Testis (tissue), 5 donors: ENCODE results near the gene RASSF8. TPM values are rescaled to one million over a fixed set of nuclear protein-coding genes. Genes with fewer than 3 reads are reported as not detected.

Source experiments
- DNase-seq: peaks from one replicate; pipeline ENCODE4 v3.0.0-alpha.2; 2019
- H3K27ac ChIP-seq, 2 donors: fragments of 200-600 bp; sonication (generic); one replicate each; pipeline ENCODE4 v1.5.1; 2019
- H3K27me3 ChIP-seq: fragments of 200-600 bp; sonication (generic); one replicate; pipeline ENCODE4 v1.5.1; 2019
- H3K36me3 ChIP-seq: fragments of 200-600 bp; sonication (generic); one replicate; pipeline ENCODE4 v1.5.1; 2017; ENCODE audit warnings: low read depth; ENCODE audit errors: missing control alignments
- H3K4me1 ChIP-seq: fragments of 200-600 bp; sonication (generic); one replicate; pipeline ENCODE4 v1.5.1; 2019
- H3K4me3 ChIP-seq, 2 donors: fragments of 200-600 bp; sonication (generic); one replicate each; pipeline ENCODE4 v1.5.1; 2017 to 2019
- H3K9me3 ChIP-seq: fragments of 200-600 bp; sonication (generic); one replicate; pipeline ENCODE4 v1.5.1; 2017
- POLR2A ChIP-seq: fragments of 450-650 bp; IDR thresholded peaks from one replicate; pipeline ENCODE4 v1.6.1; 2017; ENCODE audit warnings: antibody characterized with exemption, mild to moderate bottlenecking, moderate library complexity
- WGBS, 2 donors: methylation state at CpG; one replicate each; pipeline ENCODE4 v1.1.5; 2018; 5-methylcytosine and 5-hydroxymethylcytosine counted together
- intact Hi-C: fragments of 100-400 bp; cut with DNase I; formaldehyde crosslinking; loops from one replicate; pipeline ENCODE4 v1.15.1; 2023; ENCODE audit warnings: low total_unique reads
- long read RNA-seq, 2 donors: transcript quantifications; one replicate each; lab custom pipeline, GENCODE V29; 2026
- polyA plus RNA-seq: library from polyadenylated mRNA; stranded (reverse); fragments of 350-450 nt; fragmentation: Illumina TruSeq; extraction: RNeasy Lipid Tissue Mini Kit (QIAGEN cat#74804); gene quantifications from one replicate; pipeline ENCODE4 v1.2.3, GENCODE V29; 2014; ENCODE audit warnings: low read depth, low replicate concordance; ENCODE audit not compliant: insufficient read depth
- total RNA-seq, 2 donors: library from RNA; depleted of rRNA; stranded (reverse); fragments of >200 nt; gene quantifications; one replicate each; pipeline ENCODE4 v1.2.3, GENCODE V29; 2016
- TF ChIP-seq, protein P1 (sequence below), 3 experiments: fragments of 450-650 bp in 2 of 3; fragments of 200-600 bp in 1 of 3; sonication (generic) in 1 of 3; IDR thresholded peaks; one replicate each; pipeline ENCODE4 v1.5.1; 2016 to 2019; ENCODE audit warnings: antibody characterized with exemption in 3 of 3, mild to moderate bottlenecking in 2 of 3, moderate library complexity in 1 of 3

RASSF8 gene, protein sequence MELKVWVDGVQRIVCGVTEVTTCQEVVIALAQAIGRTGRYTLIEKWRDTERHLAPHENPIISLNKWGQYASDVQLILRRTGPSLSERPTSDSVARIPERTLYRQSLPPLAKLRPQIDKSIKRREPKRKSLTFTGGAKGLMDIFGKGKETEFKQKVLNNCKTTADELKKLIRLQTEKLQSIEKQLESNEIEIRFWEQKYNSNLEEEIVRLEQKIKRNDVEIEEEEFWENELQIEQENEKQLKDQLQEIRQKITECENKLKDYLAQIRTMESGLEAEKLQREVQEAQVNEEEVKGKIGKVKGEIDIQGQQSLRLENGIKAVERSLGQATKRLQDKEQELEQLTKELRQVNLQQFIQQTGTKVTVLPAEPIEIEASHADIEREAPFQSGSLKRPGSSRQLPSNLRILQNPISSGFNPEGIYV
- 10 to 100 TPM; 71.7 to 93.5 TPM for total RNA-seq
- 90.0 TPM for polyA plus RNA-seq
- long read RNA-seq, donor 1, partial matches to known transcripts: 0 of 1 reads
- long read RNA-seq, donor 1, other reads (novel, unspliced or antisense): 0 of 1 reads
- long read RNA-seq, donor 2, partial matches to known transcripts: 0 of 1 reads
- long read RNA-seq, donor 2, other reads (novel, unspliced or antisense): 0 of 1 reads

DNA sequence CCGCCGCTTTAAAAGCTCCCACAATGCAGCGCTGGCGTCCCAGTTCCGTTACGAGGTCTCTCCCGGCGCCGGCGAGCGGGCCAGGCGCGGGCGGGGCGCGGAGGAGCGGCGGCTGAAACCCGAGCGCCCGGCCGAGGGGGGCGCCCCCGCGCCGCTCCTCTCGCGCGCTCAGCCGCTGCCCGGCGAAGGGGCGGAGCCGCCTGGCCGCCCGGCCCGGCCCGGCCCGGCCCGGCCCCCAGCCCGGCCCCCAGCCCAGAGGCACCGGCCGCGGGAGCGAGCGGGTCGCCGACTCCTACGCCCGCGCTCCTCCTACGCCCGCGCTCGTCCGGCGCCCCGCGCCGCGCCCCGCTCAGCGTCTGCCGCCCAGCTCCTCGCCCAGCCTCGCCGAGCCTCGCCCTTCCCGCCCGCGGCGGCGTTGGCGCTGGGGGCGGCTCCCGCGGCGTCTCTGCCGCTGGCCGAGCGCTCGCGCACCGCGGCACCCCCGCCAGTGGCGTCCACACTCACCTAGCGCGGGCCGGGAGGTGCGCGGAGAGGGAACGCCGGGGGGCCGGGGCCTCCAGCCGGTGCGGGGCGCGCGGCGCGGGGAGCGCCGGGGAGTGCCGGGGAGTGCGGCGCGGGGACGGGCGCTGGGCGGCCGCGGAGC is at the start of gene RASSF8:
Gene RASSF8 (plus strand): TSS at position 255 of the 643 bp plus-strand sequence. CDS start 96,662 bp downstream, outside the sequence.
- H3K27ac ChIP-seq: peak within 1 kb of the TSS; percentile 80 to 96
- H3K27me3 ChIP-seq: no peaks in the 10 kb centered on the region
- peaks cover 13% of the 10 kb centered on the region for H3K4me1 ChIP-seq
- peak within 1 kb of the TSS; percentile 76 to 81 for H3K4me3 ChIP-seq
- no peaks in the 10 kb centered on the region for H3K36me3 ChIP-seq
- no peaks in the 10 kb centered on the region for H3K9me3 ChIP-seq
- TF ChIP-seq, protein P1, sequence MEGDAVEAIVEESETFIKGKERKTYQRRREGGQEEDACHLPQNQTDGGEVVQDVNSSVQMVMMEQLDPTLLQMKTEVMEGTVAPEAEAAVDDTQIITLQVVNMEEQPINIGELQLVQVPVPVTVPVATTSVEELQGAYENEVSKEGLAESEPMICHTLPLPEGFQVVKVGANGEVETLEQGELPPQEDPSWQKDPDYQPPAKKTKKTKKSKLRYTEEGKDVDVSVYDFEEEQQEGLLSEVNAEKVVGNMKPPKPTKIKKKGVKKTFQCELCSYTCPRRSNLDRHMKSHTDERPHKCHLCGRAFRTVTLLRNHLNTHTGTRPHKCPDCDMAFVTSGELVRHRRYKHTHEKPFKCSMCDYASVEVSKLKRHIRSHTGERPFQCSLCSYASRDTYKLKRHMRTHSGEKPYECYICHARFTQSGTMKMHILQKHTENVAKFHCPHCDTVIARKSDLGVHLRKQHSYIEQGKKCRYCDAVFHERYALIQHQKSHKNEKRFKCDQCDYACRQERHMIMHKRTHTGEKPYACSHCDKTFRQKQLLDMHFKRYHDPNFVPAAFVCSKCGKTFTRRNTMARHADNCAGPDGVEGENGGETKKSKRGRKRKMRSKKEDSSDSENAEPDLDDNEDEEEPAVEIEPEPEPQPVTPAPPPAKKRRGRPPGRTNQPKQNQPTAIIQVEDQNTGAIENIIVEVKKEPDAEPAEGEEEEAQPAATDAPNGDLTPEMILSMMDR (IDR thresholded peaks at IDR 0.05): no peak
- no peak for TF ChIP-seq POLR2A
- WGBS, 2 donors: 1% methylated on average over 53 of the region's 113 CpGs; no CpG with 5 or more reads in 1 of the 2 donors
- peak; percentile 66 for DNase-seq
- intact Hi-C loops: loop anchor here (5.0 kb wide), 1 partner anchor 376 kb away; no protein-coding TSS in a partner anchor

DNA sequence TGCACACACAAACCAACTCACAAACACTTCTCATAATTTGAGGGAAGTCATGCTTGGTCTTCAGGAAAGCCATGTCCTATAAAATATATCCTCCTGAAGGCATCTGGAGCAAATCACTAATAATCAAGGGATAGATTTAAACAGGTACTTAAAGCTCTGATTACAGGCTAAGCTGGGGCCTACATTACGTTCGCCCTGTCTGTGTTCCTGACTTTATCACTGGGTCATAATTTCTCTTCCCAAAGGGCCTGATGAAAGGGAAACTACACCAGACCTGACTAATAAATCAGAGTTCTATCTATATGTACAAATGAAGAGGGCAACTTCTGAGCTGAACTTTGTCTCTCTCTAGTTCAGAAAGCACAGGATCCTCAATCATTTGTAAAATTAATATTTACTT is 43.9 kb upstream of the RASSF8 start:
- H3K27me3 ChIP-seq: no peaks in the 10 kb centered on the region
- TF ChIP-seq, protein P1 (IDR thresholded peaks at IDR 0.05): no peak
- TF ChIP-seq POLR2A: no peak
- H3K4me3 ChIP-seq: no peak overlapping the region
- intact Hi-C loops: no loop called here
- H3K9me3 ChIP-seq: no peaks in the 10 kb centered on the region
- WGBS, 2 donors: 90 to 95% methylated on average over 2 of the region's 2 CpGs
- H3K27ac ChIP-seq: no peak overlapping the region
- no peaks in the 10 kb centered on the region for H3K36me3 ChIP-seq
- no peaks in the 10 kb centered on the region for H3K4me1 ChIP-seq
- no peak for DNase-seq

DNA sequence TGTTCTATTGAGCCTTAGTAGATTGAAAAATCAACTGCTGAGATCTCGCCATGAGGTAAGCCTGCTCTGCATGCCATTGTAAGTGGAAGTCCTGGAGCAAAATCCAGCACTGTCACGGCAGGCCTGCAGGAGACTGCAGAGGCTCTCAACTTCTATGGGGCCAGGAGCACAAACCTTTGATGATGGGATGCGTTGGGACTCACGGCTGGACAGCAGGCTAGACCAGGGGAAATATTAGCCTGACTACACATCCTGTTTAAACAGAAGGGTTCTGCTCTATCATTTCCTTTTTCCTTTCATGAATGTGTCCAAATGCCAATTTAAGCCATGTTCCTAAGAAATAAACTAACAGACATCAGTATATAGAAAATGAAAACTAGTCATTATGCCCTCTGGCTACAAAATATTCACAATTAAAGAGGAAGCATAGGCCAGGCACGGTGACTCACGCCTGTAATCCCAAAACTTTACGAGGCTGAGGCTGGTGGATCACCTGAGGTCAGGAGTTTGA is 33.9 kb upstream of the RASSF8 start:
- no peak for DNase-seq
- Histone ChIP-seq H3K4me3 (no peak overlapping the region), H3K27me3 (no peaks in the 10 kb centered on the region), H3K36me3 (no peaks in the 10 kb centered on the region), H3K27ac (no peak overlapping the region), H3K9me3 (no peaks in the 10 kb centered on the region), H3K4me1 (no peaks in the 10 kb centered on the region)
- TF ChIP-seq, protein P1 (IDR thresholded peaks at IDR 0.05): no peak
- TF ChIP-seq POLR2A: no peak
- 74 to 80% methylated on average over 7 of the region's 7 CpGs for WGBS, 2 donors
- intact Hi-C loops: no loop called here

DNA sequence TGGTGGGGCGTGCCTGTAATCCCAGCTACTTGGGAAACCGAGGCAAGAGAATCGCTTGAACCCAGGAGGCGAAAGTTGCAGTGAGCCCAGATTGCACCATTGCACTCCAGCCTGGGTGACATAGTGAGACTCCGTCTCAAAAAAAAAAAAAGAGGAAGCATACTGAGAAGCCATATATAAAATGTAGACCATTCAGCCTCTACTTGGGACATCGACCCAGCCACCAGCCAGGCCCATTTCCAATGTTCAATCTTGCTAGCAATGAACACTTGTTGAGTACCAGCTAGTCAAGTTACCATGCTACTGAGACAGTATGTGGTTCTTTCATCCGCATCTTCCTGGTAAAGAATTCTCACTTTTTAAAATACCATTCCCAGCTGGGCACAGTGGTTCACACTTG is 33.4 kb upstream of the RASSF8 start:
- Histone ChIP-seq H3K4me1 (no peaks in the 10 kb centered on the region), H3K9me3 (no peaks in the 10 kb centered on the region), H3K27ac (no peak overlapping the region), H3K27me3 (no peaks in the 10 kb centered on the region), H3K4me3 (no peak overlapping the region), H3K36me3 (no peaks in the 10 kb centered on the region)
- TF ChIP-seq, protein P1 (IDR thresholded peaks at IDR 0.05): no peak
- no peak for TF ChIP-seq POLR2A
- 88 to 93% methylated on average over 7 of the region's 7 CpGs for WGBS, 2 donors
- DNase-seq: no peak
- intact Hi-C loops: no loop called here
